H1 (cell line): Measurements from ENCODE around the gene TAF11L11. TPM values are rescaled to one million over a fixed set of nuclear protein-coding genes. Genes with fewer than 3 reads are reported as not detected.

Experiments used
- CTCF ChIA-PET: fragments of 300-600 bp; sonication (Branson Sonifier 250); formaldehyde crosslinking; loops from one replicate; lab custom pipeline; 2021; ENCODE audit not compliant: partially characterized antibody; lab: Charles Lee
- POLR2A ChIA-PET: fragments of 300-600 bp; sonication (Branson Sonifier 250); formaldehyde crosslinking; loops from one replicate; lab custom pipeline; 2021; ENCODE audit warnings: inconsistent platforms; ENCODE audit not compliant: partially characterized antibody; lab: Charles Lee
- DNase-seq, 2 experiments: peaks; one replicate each; pipeline versions ENCODE4 v3.0.0 to v3.0.0-alpha.2; 2010 to 2022; ENCODE audit warnings: low spot score in 2 of 2, low read depth in 1 of 2, mixed read lengths in 1 of 2
- FAIRE-seq: peaks from 2 replicates; lab custom pipeline; 2011; peaks lifted over from hg19 to GRCh38; lab: Jason Lieb, UNC
- H2AFZ ChIP-seq: 2 replicates; pipeline ENCODE4 v1.8.1; 2012; ENCODE audit warnings: low read length, inconsistent platforms
- H2AK5ac ChIP-seq: 2 replicates; pipeline ENCODE4 v1.6.1; 2013; ENCODE audit warnings: low read depth, low read length
- H2BK120ac ChIP-seq: replicated peaks from 2 replicates; pipeline ENCODE3; 2013; ENCODE audit warnings: low read depth, low read length, inconsistent platforms
- H2BK12ac ChIP-seq: 2 replicates; pipeline ENCODE4 v1.6.1; 2013; ENCODE audit warnings: low read depth, low read length
- H2BK15ac ChIP-seq: 2 replicates; pipeline ENCODE4 v1.6.1; 2013; ENCODE audit warnings: low read length
- H2BK20ac ChIP-seq: 2 replicates; pipeline ENCODE4 v1.6.1; 2013; ENCODE audit warnings: low read length
- H2BK5ac ChIP-seq: 2 replicates; pipeline ENCODE4 v1.6.1; 2013; ENCODE audit warnings: low read depth, low read length
- H3K14ac ChIP-seq: 2 replicates; pipeline ENCODE4 v1.6.1; 2013; ENCODE audit warnings: inconsistent platforms; ENCODE audit not compliant: insufficient read length
- H3K18ac ChIP-seq: 2 replicates; pipeline ENCODE4 v1.6.1; 2013; ENCODE audit warnings: low read length; ENCODE audit errors: extremely low read depth
- H3K23ac ChIP-seq: 2 replicates; pipeline ENCODE4 v1.6.1; 2013; ENCODE audit warnings: inconsistent platforms; ENCODE audit not compliant: insufficient read length
- H3K23me2 ChIP-seq: 2 replicates; pipeline ENCODE4 v1.6.1; 2013; ENCODE audit warnings: low read depth, low read length
- H3K27ac ChIP-seq: 2 replicates; pipeline ENCODE4 v1.6.1; 2011; ENCODE audit warnings: low read depth, low read length, inconsistent platforms
- H3K27me3 ChIP-seq, 4 experiments: replicated peaks in 1 of 4; 1 replicate in 1 of 4; 2 replicates in 3 of 4; pipeline versions ENCODE4 v1.6.1 to v1.8.1; 2011 to 2013; ENCODE audit warnings: low read length in 3 of 4, mild to moderate bottlenecking in 3 of 4, inconsistent platforms in 2 of 4, mixed read lengths in 2 of 4, moderate library complexity in 1 of 4; ENCODE audit not compliant: control insufficient read depth in 3 of 4, insufficient read depth in 3 of 4; ENCODE audit errors: extremely low read depth in 1 of 4
- H3K36me3 ChIP-seq, 4 experiments: 2 replicates each; pipeline versions ENCODE4 v1.6.1 to v1.8.1; 2011 to 2013; ENCODE audit warnings: mild to moderate bottlenecking in 4 of 4, low read length in 3 of 4, moderate library complexity in 2 of 4, control low read depth in 1 of 4, inconsistent platforms in 1 of 4; ENCODE audit not compliant: insufficient read depth in 4 of 4, control insufficient read depth in 2 of 4
- H3K4ac ChIP-seq: replicated peaks from 2 replicates; pipeline ENCODE3; 2013; ENCODE audit warnings: low read length, low read depth, mixed read lengths, inconsistent platforms; ENCODE audit not compliant: insufficient read length
- H3K4me1 ChIP-seq, 4 experiments: replicated peaks in 1 of 4; 1 replicate in 1 of 4; 2 replicates in 3 of 4; pipeline versions ENCODE4 v1.6.1 to v1.8.1; 2011 to 2013; ENCODE audit warnings: low read length in 3 of 4, inconsistent platforms in 2 of 4, mixed read lengths in 1 of 4; ENCODE audit not compliant: insufficient read depth in 4 of 4, control insufficient read depth in 3 of 4
- H3K4me2 ChIP-seq, 2 experiments: 2 replicates each; pipeline versions ENCODE4 v1.6.1 to v1.8.1; 2011 to 2013; ENCODE audit warnings: low read depth in 2 of 2, low read length in 2 of 2, control low read depth in 1 of 2, inconsistent platforms in 1 of 2, mild to moderate bottlenecking in 1 of 2; ENCODE audit not compliant: insufficient read depth in 1 of 2
- H3K4me3 ChIP-seq, 4 experiments: fragments of 200-600, 300-600 bp in 1 of 4; sonication (generic), shearing (Covaris generic), sonication (Bioruptor Twin) in 1 of 4; 2 replicates each; pipeline versions ENCODE4 v1.5.1 to v1.8.1; 2011 to 2016; ENCODE audit warnings: low read length in 4 of 4, low read depth in 3 of 4, control low read depth in 2 of 4, inconsistent platforms in 2 of 4, mild to moderate bottlenecking in 2 of 4, mixed read lengths in 1 of 4, moderate library complexity in 1 of 4; ENCODE audit not compliant: insufficient read depth in 2 of 4; ENCODE audit errors: extremely low read depth in 1 of 4
- H3K56ac ChIP-seq: replicated peaks from 2 replicates; pipeline ENCODE3; 2013; ENCODE audit warnings: low read depth, mild to moderate bottlenecking, mixed read lengths, low read length, inconsistent platforms; ENCODE audit not compliant: insufficient read length
- H3K79me1 ChIP-seq: 2 replicates; pipeline ENCODE4 v1.6.1; 2013; ENCODE audit warnings: low read depth, low read length, control low read depth
- H3K79me2 ChIP-seq, 2 experiments: 2 replicates each; pipeline versions ENCODE4 v1.6.1 to v1.8.1; 2012 to 2013; ENCODE audit warnings: low read length in 2 of 2, mild to moderate bottlenecking in 2 of 2, inconsistent platforms in 1 of 2; ENCODE audit not compliant: insufficient read depth in 2 of 2, control insufficient read depth in 1 of 2
- H3K9ac ChIP-seq, 4 experiments: replicated peaks in 1 of 4; 1 replicate in 1 of 4; 2 replicates in 3 of 4; pipeline versions ENCODE4 v1.6.1 to v1.8.1; 2011 to 2013; ENCODE audit warnings: low read depth in 3 of 4, low read length in 3 of 4, control low read depth in 2 of 4, mild to moderate bottlenecking in 2 of 4, moderate library complexity in 2 of 4, inconsistent platforms in 1 of 4; ENCODE audit errors: extremely low read depth in 1 of 4
- H3K9me3 ChIP-seq, 2 experiments: 2 replicates each; pipeline versions ENCODE4 v1.6.1 to v1.8.1; 2012 to 2013; ENCODE audit warnings: mild to moderate bottlenecking in 2 of 2, moderate library complexity in 2 of 2, control low read depth in 1 of 2, inconsistent platforms in 1 of 2, low read depth in 1 of 2, low read length in 1 of 2, mixed read lengths in 1 of 2; ENCODE audit not compliant: insufficient read depth in 2 of 2
- H4K20me1 ChIP-seq, 2 experiments: replicated peaks in 1 of 2; 2 replicates each; pipeline versions ENCODE3 to v1.8.1; 2011 to 2013; ENCODE audit warnings: inconsistent platforms in 2 of 2, low read length in 2 of 2, mild to moderate bottlenecking in 1 of 2; ENCODE audit not compliant: insufficient read depth in 2 of 2, control insufficient read depth in 1 of 2
- H4K5ac ChIP-seq: 2 replicates; pipeline ENCODE4 v1.6.1; 2013; ENCODE audit warnings: low read length, low read depth, mixed read lengths, inconsistent platforms; ENCODE audit not compliant: insufficient read length
- H4K8ac ChIP-seq: 2 replicates; pipeline ENCODE4 v1.8.0; 2013; ENCODE audit warnings: mild to moderate bottlenecking, moderate library complexity, low read length, inconsistent platforms; ENCODE audit not compliant: insufficient read depth; ENCODE audit errors: extremely low read depth
- H4K91ac ChIP-seq: replicated peaks from 2 replicates; pipeline ENCODE3; 2013; ENCODE audit warnings: low read length, mixed read lengths, inconsistent platforms; ENCODE audit not compliant: insufficient read length
- ASH2L ChIP-seq: fragments of 200-600, 300-600 bp; sonication (generic); IDR thresholded peaks from one replicate; pipeline ENCODE4 v1.7.1; 2017; ENCODE audit warnings: low read length
- CHD1 ChIP-seq: IDR thresholded peaks from 2 replicates; pipeline ENCODE4 v1.6.1; 2012; ENCODE audit warnings: low read depth, low read length, improper control_type of control experiment
- POLR2AphosphoS5 ChIP-seq: IDR thresholded peaks from 2 replicates; pipeline ENCODE4 v1.6.1; 2011; ENCODE audit warnings: low read depth, low read length
- SAP30 ChIP-seq: fragments of 300-600 bp; sonication (generic); IDR thresholded peaks from 2 replicates; pipeline ENCODE4 v1.7.1; 2012; ENCODE audit warnings: low read length, moderate library complexity, mild to moderate bottlenecking, inconsistent platforms; ENCODE audit not compliant: insufficient read depth, insufficient replicate concordance
- SIRT6 ChIP-seq: IDR thresholded peaks from one replicate; pipeline ENCODE4 v1.7.1; 2012; ENCODE audit warnings: low read length, inconsistent platforms
- SP2 ChIP-seq: IDR thresholded peaks from 2 replicates; pipeline ENCODE4 v1.6.1; 2012; ENCODE audit warnings: mild to moderate bottlenecking, low read length, inconsistent platforms
- SUZ12 ChIP-seq: fragments of 200-600 bp; sonication (generic); IDR thresholded peaks from 2 replicates; pipeline ENCODE4 v1.6.1; 2012; ENCODE audit warnings: mild to moderate bottlenecking, inconsistent platforms, low read length, moderate library complexity, mixed read lengths
- TAF7 ChIP-seq: optimal IDR thresholded peaks from 2 replicates; pipeline ENCODE3; 2011; ENCODE audit warnings: low read depth, mild to moderate bottlenecking, inconsistent platforms, low read length, moderate library complexity, borderline replicate concordance
- WGBS, 2 experiments: shearing (Covaris generic) in 1 of 2; methylation state at CpG; one replicate each; pipeline versions ENCODE4 v1.1.6 to v1.1.7; 2013 to 2015; ENCODE audit warnings: low lambda C conversion rate in 2 of 2, mixed read lengths in 2 of 2, inconsistent platforms in 1 of 2, low coverage in 1 of 2, missing lambda C conversion rate in 1 of 2; ENCODE audit not compliant: insufficient replicate concordance in 2 of 2, insufficient coverage in 1 of 2, insufficient read length in 1 of 2; ENCODE audit errors: extremely low coverage in 1 of 2, missing lambda C conversion rate in 1 of 2; 5-methylcytosine and 5-hydroxymethylcytosine counted together
- polyA plus RNA-seq, 7 experiments: library from polyadenylated mRNA; depleted of rRNA in 3 of 7; stranded (reverse) in 5 of 7; unstranded in 2 of 7; fragments of >200 nt in 5 of 7; fragments of 200-250 nt in 2 of 7; gene quantifications; 1 replicate in 5 of 7; 2 replicates in 1 of 7; 4 replicates in 1 of 7; pipeline versions ENCODE4 v1.2.1 to v1.2.3, GENCODE V29; 2011 to 2013; ENCODE audit warnings: missing spikeins in 2 of 7, mixed read lengths in 2 of 7
- total RNA-seq: library from RNA; stranded (reverse); fragmentation: NEBNext Ultra II Directional; extraction: Animal tissue kit (Norgen Biotek cat#: 25700); gene quantifications from 2 replicates; pipeline ENCODE4 v1.2.1, GENCODE V29; 2021
- TF ChIP-seq, protein P1 (sequence below): IDR thresholded peaks from 2 replicates; pipeline ENCODE4 v1.6.1; 2012; ENCODE audit warnings: inconsistent platforms

TAF11L11 gene
- total and polyA plus RNA-seq, 2 of the 8 experiments (the other 6 are each of a cell fraction or from before 2014, with no cell fraction given) = not detected

DNA sequence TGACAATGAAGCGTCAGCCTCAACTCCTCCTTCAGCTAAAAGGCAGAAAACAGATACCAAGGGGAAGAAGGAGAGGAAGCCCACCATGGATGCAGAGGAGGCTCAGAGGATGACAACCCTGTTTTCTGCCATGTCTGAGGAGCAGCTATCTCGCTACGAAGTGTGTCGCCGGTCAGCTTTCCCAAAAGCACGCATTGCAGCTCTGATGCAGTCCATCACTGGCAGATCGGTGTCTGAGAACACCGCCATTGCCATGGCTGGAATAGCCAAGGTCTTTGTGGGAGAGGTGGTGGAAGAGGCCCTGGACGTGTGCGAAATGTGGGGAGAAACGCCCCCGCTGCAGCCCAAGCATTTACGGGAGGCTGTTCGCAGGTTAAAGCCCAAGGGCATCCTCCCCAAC, 968 bp downstream of the TAF11L11 start:
- WGBS, 2 experiments = 96% methylated on average over 14 of the region's 14 CpGs; no CpG with 5 or more reads in 1 of the 2 experiments
- no peak overlapping the region for H3K18ac ChIP-seq
- TF ChIP-seq ASH2L (no peak), TAF7 (no peak), CHD1 (no peak), POLR2AphosphoS5 (no peak), SAP30 (no peak), SIRT6 (no peak), SP2 (no peak), SUZ12 (no peak)
- TF ChIP-seq, protein P1, sequence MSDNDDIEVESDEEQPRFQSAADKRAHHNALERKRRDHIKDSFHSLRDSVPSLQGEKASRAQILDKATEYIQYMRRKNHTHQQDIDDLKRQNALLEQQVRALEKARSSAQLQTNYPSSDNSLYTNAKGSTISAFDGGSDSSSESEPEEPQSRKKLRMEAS = no peak
- no peak overlapping the region for H2BK15ac ChIP-seq
- H4K20me1 ChIP-seq = no peaks in the 10 kb centered on the region
- no peak overlapping the region for H4K5ac ChIP-seq
- H3K27me3 ChIP-seq = no peaks in the 10 kb centered on the region
- no peak overlapping the region for H3K23ac ChIP-seq
- no peak overlapping the region for H3K9ac ChIP-seq
- no peaks in the 10 kb centered on the region for H3K36me3 ChIP-seq
- H3K56ac ChIP-seq = no peak overlapping the region
- H3K4ac ChIP-seq = no peak overlapping the region
- no peak overlapping the region for H3K4me2 ChIP-seq
- H2BK5ac ChIP-seq = no peak overlapping the region
- no peaks in the 10 kb centered on the region for H3K23me2 ChIP-seq
- no peak for DNase-seq
- no peaks in the 10 kb centered on the region for H3K79me1 ChIP-seq
- no peak for FAIRE-seq
- ChIA-PET CTCF (no interaction called here), POLR2A (no interaction called here)
- H2BK120ac ChIP-seq = no peak overlapping the region
- no peak overlapping the region for H4K91ac ChIP-seq
- no peak overlapping the region for H2BK12ac ChIP-seq
- H4K8ac ChIP-seq = no peak overlapping the region
- H3K79me2 ChIP-seq = no peaks in the 10 kb centered on the region
- no peak overlapping the region for H3K4me3 ChIP-seq
- no peak overlapping the region for H3K27ac ChIP-seq
- H2BK20ac ChIP-seq = no peak overlapping the region
- H3K4me1 ChIP-seq = no peaks in the 10 kb centered on the region
- no peak overlapping the region for H2AK5ac ChIP-seq
- no peak overlapping the region for H3K14ac ChIP-seq
- no peaks in the 10 kb centered on the region for H3K9me3 ChIP-seq
- no peak overlapping the region for H2AFZ ChIP-seq
